NCI-H460 (cell line): ENCODE measurements around the gene SUSD4. TPM values are rescaled to one million over a fixed set of nuclear protein-coding genes. Genes with fewer than 3 reads are reported as not detected.
"Not testable (repeated sequence)": the region's sequence is repeated elsewhere in the genome, so short reads cannot be mapped to it uniquely, and the experiment has no call there.

Source experiments
- DNase-seq: peaks from one replicate; pipeline ENCODE4 v3.0.0-alpha.2; 2016; ENCODE audit warnings: low read depth; ENCODE audit errors: extremely low read depth
- polyA plus RNA-seq: library from polyadenylated mRNA; depleted of rRNA; stranded (reverse); fragments of >200 nt; gene quantifications from 2 replicates; pipeline ENCODE4 v1.2.3, GENCODE V29; 2014; cell fraction: nucleus; rRNA removed
- total RNA-seq: library from RNA; depleted of rRNA; stranded (reverse); fragments of >200 nt; shearing (Covaris generic); gene quantifications from 2 replicates; pipeline ENCODE4 v1.2.3, GENCODE V29; 2014; rRNA removed

The SUSD4 gene, protein sequence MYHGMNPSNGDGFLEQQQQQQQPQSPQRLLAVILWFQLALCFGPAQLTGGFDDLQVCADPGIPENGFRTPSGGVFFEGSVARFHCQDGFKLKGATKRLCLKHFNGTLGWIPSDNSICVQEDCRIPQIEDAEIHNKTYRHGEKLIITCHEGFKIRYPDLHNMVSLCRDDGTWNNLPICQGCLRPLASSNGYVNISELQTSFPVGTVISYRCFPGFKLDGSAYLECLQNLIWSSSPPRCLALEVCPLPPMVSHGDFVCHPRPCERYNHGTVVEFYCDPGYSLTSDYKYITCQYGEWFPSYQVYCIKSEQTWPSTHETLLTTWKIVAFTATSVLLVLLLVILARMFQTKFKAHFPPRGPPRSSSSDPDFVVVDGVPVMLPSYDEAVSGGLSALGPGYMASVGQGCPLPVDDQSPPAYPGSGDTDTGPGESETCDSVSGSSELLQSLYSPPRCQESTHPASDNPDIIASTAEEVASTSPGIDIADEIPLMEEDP
- not detected in 2 replicates for total RNA-seq
- not detected in 2 replicates for polyA plus RNA-seq

- DNase-seq: peak; percentile 20
These were observed at the start of gene SUSD4 for GRCh38 chr1:223363856-223364684. Gene SUSD4, minus strand, starts transcription at chr1:223364176. Its CDS starts 751 bp downstream, at chr1:223363425.

DNA sequence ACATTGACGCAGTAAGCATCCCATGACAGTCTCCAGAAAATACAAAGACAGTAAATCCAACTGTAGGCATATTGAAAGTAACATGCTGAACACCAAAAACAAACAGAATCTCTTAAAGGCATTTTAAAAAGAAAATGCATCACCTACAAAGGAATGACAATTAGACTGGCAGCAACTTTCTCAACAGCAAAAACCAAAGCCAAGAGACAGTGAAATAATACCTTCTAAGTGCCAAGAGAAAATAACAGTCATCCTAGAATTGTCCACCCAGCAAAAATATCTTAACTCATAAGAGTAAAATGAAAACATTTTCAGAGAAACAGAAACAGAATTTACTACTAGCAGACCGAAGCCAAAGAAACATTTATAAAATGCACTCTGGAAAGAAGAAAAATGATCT lies 49.2 kb upstream of the SUSD4 start:
- no peak for DNase-seq

- no peak for DNase-seq
These were observed 47.7 kb upstream of the SUSD4 start for GRCh38 chr1:223411710-223412109.

DNA sequence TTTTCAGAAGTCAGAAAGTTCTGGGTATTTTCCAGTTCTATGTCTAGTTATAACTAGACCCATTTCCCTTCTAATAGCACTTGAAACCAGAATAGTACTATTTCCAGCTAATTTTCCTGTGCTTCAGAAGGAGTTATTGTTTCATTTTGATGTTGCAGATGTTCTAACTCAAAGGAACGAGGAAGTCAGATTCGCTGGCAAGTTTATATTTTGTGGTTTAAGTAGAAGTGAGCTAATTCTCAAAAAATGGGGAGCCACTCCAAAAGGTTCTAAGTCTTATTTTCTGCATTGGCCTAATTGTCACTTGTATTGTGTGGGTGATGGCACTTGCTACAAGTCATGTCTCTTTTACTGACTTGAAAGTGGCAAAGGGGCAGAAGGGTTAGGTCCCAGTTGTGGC lies 47.3 kb upstream of the SUSD4 start:
- DNase-seq: no peak

- DNase-seq: no peak
These were observed 46.1 kb upstream of the SUSD4 start for GRCh38 chr1:223410036-223410435.

DNA sequence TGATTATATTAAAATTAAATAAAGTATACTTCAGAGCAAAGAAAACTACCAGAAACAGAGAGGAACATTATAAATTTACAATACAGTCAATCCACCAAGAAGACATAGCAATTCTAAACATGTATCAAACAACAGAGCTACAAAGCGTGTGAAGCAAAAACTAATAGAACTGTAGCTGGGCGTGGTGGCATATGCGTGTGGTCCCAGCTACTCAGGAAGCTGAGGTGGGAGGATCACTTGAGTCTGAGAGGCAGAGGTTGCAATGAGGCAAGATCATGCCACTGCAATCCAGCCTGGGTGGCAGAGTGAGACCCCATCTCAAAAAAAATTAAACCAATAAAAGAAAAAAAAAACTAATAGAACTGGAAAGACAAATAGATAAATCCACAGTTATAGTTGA lies 41.5 kb upstream of the SUSD4 start:
- no peak for DNase-seq

- no peak for DNase-seq
These were observed 39.3 kb upstream of the SUSD4 start for GRCh38 chr1:223403184-223403815.

DNA sequence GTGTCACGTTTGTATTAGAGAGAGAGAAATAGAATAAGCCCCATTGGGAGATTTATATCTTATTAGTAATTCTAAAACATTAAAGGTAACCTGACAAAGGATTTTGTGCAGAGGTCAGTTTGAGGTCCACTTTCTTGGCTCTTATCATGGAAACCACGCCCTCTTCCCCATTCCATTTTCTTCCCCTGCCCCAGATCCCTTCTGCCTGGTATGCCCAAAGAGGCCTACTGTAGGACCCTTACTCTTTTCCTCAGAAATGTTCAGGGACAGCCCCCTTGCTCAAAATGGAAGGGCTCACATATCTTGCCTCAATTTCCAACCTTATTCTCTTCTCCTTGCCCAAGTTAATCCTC lies 38.8 kb upstream of the SUSD4 start:
- DNase-seq: no peak

GRCh38 chr1:223401873-223402789 lies 38.2 kb upstream of the SUSD4 start:
- peak; percentile 13 for DNase-seq

DNA sequence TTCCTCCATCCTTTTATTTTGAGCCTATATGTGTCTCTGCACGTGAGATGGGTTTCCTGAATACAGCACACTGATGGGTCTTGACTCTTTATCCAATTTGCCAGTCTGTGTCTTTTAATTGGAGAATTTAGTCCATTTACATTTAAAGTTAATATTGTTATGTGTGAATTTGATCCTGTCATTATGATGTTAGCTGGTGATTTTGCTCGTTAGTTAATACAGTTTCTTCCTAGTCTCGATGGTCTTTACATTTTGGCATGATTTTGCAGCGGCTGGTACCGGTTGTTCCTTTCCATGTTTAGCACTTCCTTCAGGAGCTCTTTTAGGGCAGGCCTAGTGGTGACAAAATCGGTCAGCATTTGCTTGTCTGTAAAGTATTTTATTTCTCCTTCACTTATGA lies 35.4 kb upstream of the SUSD4 start:
- DNase-seq: not testable (repeated sequence)

- no peak for DNase-seq
These were observed 30.7 kb upstream of the SUSD4 start for GRCh38 chr1:223394706-223395105.

DNA sequence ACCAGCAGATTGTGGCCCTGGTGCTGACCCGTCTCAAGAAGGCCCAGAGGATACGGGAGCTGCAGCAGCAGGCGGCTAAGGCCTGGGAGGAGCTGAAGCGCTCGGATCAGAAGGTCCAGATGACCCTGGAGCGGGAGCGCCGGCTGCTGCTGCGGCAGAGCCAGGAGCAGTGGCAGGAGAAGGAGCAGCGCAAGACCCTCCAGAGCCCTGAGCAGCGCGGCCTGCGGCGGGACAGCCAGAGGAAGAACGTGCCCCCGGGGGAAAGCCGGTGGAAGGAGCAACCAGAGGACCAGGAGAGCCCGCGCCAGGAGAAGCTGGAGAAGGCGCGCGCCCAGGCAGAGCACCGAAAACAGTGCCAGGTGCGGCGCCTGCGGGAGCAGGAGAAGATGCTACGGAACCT lies 30.3 kb upstream of the SUSD4 start:
- DNase-seq: no peak

DNA sequence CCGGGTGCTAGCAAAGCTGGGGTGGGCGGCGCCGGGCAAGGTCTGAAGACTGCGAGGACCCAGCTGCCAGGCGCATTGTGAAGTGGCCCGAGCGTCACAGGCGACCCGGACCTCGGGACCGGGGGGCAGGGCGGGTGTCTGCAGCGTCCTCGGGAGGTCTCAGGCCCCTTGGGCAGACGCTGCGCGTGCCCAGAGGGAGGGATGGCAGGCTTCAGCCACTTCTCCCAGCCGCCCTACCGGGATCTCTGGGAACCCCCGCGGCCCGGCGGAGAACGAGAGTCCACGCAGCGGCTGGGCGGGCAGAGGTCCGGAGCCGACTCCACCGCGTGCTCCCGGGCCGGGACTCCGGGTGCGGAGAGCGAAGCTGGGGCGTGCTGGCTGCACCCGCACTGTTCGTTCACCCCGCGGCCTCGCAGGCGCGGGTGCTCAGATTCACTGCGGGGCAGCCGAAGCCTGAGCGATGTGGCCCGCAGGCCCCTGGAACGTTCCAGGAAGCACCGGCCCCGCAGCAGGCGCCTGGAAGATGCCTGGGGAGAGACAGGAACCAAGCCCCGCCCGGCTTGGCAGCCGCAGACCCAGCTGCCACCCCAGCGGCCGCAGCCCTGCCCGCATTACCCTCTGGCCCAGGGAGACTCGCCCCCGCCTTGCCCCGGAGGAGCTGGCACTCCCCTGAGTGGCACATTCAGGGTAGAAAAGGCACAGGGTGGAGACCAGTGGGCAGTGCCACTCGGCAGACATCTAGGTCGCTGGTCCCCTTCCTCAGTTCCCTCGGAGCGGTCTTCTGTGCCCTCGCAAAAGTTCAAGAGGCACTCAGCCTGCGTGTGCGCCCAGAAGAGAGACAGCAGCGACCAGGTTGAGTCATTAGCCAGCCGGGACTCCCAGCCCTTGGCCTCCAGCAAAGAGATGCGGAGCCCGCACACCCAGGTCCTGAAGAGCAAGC lies 29.6 kb upstream of the SUSD4 start, which contains the start of gene CCDC185:
CCDC185 (plus strand) TSS at position 141 of the 940 bp plus-strand sequence; CDS start at position 202, 61 bp downstream.
- DNase-seq: no peak

- DNase-seq: no peak
These were observed 26.6 kb upstream of the SUSD4 start for GRCh38 chr1:223390618-223391017.

GRCh38 chr1:223386013-223386412 lies 22.0 kb upstream of the SUSD4 start:
- DNase-seq: no peak

DNA sequence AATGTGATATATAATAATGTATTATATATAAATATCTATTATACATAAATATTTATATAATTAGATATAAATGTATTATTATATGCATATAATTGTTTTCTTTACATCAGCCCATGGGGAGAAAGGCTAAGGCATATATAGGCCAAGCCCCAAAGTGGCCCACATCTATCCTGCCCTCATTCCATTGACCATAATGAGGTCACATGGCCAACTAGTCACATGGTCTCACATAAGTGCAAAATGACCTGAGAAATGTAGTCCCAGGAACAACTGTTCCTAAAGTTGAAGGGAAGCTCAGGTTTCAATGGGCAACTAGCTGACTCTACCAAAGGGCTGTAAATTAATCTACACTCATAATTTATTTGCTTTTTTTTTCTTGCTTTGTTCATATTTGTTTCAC lies 14.8 kb upstream of the SUSD4 start:
- DNase-seq: no peak

GRCh38 chr1:223374064-223374610 lies 10.2 kb upstream of the SUSD4 start:
- no peak for DNase-seq

GRCh38 chr1:223364685-223365382 lies 858 bp upstream of the SUSD4 start:
- DNase-seq: no peak
